Ramos (cell line): ENCODE measurements around the gene RALB.
"Not testable (repeated sequence)": the region's sequence is repeated elsewhere in the genome, so short reads cannot be mapped to it uniquely, and the experiment has no call there.

ENCODE experiments used
- in situ Hi-C: fragments of 300-500 bp; cut with MboI; formaldehyde crosslinking; loops from one replicate; pipeline ENCODE4 v1.14.3; 2022; ENCODE audit warnings: low sequenced_read_pairs; ENCODE audit not compliant: unreplicated experiment

The RALB gene

GRCh38 chr2:120224256-120224655 is 28.4 kb upstream of the RALB start:
- in situ Hi-C loops = no loop called here

- in situ Hi-C loops = no loop called here
These were observed 27.7 kb upstream of the RALB start for GRCh38 chr2:120224735-120225548.

- in situ Hi-C loops = no loop called here
These were observed 27.0 kb upstream of the RALB start for GRCh38 chr2:120225549-120226065.

GRCh38 chr2:120226316-120226715 is 26.3 kb upstream of the RALB start:
- in situ Hi-C loops = no loop called here

GRCh38 chr2:120227111-120227991 is 25.3 kb upstream of the RALB start:
- in situ Hi-C loops = no loop called here

- in situ Hi-C loops = no loop called here
These were observed 24.1 kb upstream of the RALB start for GRCh38 chr2:120228503-120228902.

- in situ Hi-C loops = no loop called here
These were observed 23.3 kb upstream of the RALB start for GRCh38 chr2:120229341-120229740.

- in situ Hi-C loops = no loop called here
These were observed 21.9 kb upstream of the RALB start for GRCh38 chr2:120230515-120231471.

- in situ Hi-C loops = no loop called here
These were observed 21.1 kb upstream of the RALB start for GRCh38 chr2:120231564-120231973.

GRCh38 chr2:120231974-120232635 is 20.5 kb upstream of the RALB start:
- in situ Hi-C loops = no loop called here

GRCh38 chr2:120233292-120233691 is 19.4 kb upstream of the RALB start:
- in situ Hi-C loops = no loop called here

- in situ Hi-C loops = not testable (repeated sequence)
These were observed 17.5 kb upstream of the RALB start for GRCh38 chr2:120235158-120235557.

GRCh38 chr2:120235681-120236080 is 17.0 kb upstream of the RALB start:
- in situ Hi-C loops = no loop called here

- in situ Hi-C loops = no loop called here
These were observed 16.3 kb upstream of the RALB start for GRCh38 chr2:120236316-120236715.

- in situ Hi-C loops = no loop called here
These were observed 15.9 kb upstream of the RALB start for GRCh38 chr2:120236791-120237190.

GRCh38 chr2:120237491-120237902 is 15.2 kb upstream of the RALB start:
- in situ Hi-C loops = no loop called here

GRCh38 chr2:120238728-120239487 is 13.7 kb upstream of the RALB start:
- in situ Hi-C loops = no loop called here

- in situ Hi-C loops = no loop called here
These were observed 13.0 kb upstream of the RALB start for GRCh38 chr2:120239488-120240287.
